Thoracic aorta (tissue), 2 donors: Measurements from ENCODE around the gene RNF138. TPM values are rescaled to one million over a fixed set of nuclear protein-coding genes. Genes with fewer than 3 reads are reported as not detected.
"Not testable (repeated sequence)": the region's sequence is repeated elsewhere in the genome, so short reads cannot be mapped to it uniquely, and the experiment has no call there.

ENCODE experiments used
- ATAC-seq: fragments of 150-250 bp; one replicate; pipeline ENCODE4 v1.8.0; 2017; ENCODE audit warnings: low read depth; ENCODE audit not compliant: insufficient number of reproducible peaks, low FRiP score
- DNase-seq: peaks from one replicate; pipeline ENCODE4 v3.0.0-alpha.2; 2020; ENCODE audit warnings: low spot score
- H3K27ac ChIP-seq, 2 donors: fragments of 200-600 bp; sonication (generic); 1 replicate in 1 of 2; 2 replicates in 1 of 2; pipeline ENCODE4 v1.5.1; 2016; ENCODE audit warnings: mild to moderate bottlenecking in 2 of 2, moderate library complexity in 2 of 2
- H3K27me3 ChIP-seq: fragments of 200-600 bp; sonication (generic); replicated peaks from 2 replicates; pipeline ENCODE4 v1.6.0; 2016; ENCODE audit warnings: mild to moderate bottlenecking; ENCODE audit not compliant: insufficient read depth
- H3K36me3 ChIP-seq: fragments of 200-600 bp; sonication (generic); one replicate; pipeline ENCODE4 v1.5.1; 2016
- H3K4me1 ChIP-seq, 2 donors: fragments of 200-600 bp; sonication (generic); 1 replicate in 1 of 2; 2 replicates in 1 of 2; pipeline versions ENCODE4 v1.5.1 to v1.6.0; 2016; ENCODE audit warnings: low read depth in 2 of 2, mild to moderate bottlenecking in 1 of 2; ENCODE audit not compliant: control insufficient read depth in 1 of 2
- H3K4me3 ChIP-seq: fragments of 200-600 bp; sonication (generic); 2 replicates; pipeline ENCODE4 v1.5.1; 2016; ENCODE audit warnings: mild to moderate bottlenecking
- H3K9me3 ChIP-seq: fragments of 200-600 bp; sonication (generic); 2 replicates; pipeline ENCODE4 v1.5.1; 2016
- CTCF ChIP-seq: fragments of 200-600 bp; sonication (generic); IDR thresholded peaks from one replicate; pipeline ENCODE4 v1.5.1; 2019; ENCODE audit warnings: antibody characterized with exemption
- total RNA-seq, 2 donors: library from RNA; depleted of rRNA; stranded (reverse); fragments of >200 nt; gene quantifications; one replicate each; pipeline versions ENCODE4 v1.1.0 to v1.2.3, GENCODE V29; 2016

RNF138 gene
- total RNA-seq, 2 donors from 2014 or later = 17.7 to 18.5 TPM

GRCh38 chr18:32157580-32157979 lies 65.9 kb downstream of the RNF138 start:
- no peak for ATAC-seq
- no peak for DNase-seq
- no peak overlapping the region for H3K4me3 ChIP-seq
- H3K27me3 ChIP-seq = no peaks in the 10 kb centered on the region
- TF ChIP-seq CTCF = no peak
- H3K9me3 ChIP-seq = no peaks in the 10 kb centered on the region
- no peak overlapping the region for H3K27ac ChIP-seq
- no peaks in the 10 kb centered on the region for H3K36me3 ChIP-seq
- H3K4me1 ChIP-seq = peaks cover 0 to 6% of the 10 kb centered on the region in 2 donors

DNA sequence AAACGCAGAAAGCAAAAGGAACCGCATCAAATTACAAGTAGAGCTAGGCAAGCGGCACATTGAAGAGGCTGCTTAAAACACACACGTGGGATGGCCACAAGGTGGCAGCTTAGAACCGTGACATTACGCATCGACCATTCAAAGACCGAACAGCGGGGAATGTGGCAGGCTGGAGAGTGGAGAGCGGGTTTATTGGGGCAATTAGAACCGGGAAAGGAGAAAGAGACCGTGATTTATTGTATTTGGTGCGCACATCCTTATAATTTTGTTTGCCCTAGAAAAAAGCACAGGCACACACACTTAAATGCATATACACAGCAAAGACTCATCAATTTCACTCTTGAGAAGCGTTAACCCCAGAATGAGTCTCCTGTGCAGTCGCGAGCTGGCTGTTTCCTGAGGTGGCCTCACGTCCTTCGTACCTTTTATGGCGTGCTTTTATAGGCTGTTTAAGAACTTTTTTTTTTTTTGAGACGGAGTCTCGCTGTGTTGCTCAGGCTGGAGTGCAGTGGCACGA lies 66.5 kb downstream of the RNF138 start:
- peak; percentile 25 for DNase-seq
- no peaks in the 10 kb centered on the region for H3K36me3 ChIP-seq
- no peak overlapping the region for H3K27ac ChIP-seq
- H3K27me3 ChIP-seq = no peaks in the 10 kb centered on the region
- peak overlapping the region; percentile 45 for H3K4me3 ChIP-seq
- no peaks in the 10 kb centered on the region for H3K9me3 ChIP-seq
- H3K4me1 ChIP-seq = peaks cover 0 to 6% of the 10 kb centered on the region in 2 donors
- peak; percentile 76 for ATAC-seq
- TF ChIP-seq CTCF = peak; percentile 86

DNA sequence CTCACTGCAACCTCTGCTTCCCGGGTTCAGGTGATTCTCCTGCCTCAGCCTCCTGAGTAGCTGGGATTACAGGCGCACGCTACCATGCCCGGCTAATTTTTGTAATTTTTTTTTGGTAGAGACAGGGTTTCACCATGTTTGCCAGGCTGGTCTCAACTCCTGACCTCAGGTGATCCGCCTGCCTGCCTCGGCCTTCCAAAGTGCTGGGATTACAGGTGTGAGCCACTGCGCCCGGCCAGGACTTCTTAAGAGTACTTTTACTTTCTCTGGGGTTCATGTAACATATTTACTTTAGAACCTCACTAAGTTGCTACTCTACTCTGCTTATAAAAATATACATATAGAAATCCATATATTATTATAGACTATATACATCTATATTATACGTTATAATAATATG lies 67.0 kb downstream of the RNF138 start:
- H3K9me3 ChIP-seq, DNase-seq, H3K27ac ChIP-seq, ATAC-seq, H3K4me1 ChIP-seq, H3K27me3 ChIP-seq, H3K36me3 ChIP-seq: not testable (repeated sequence)
- H3K4me3 ChIP-seq = peak overlapping the region; percentile 45

GRCh38 chr18:32160547-32160946 lies 68.9 kb downstream of the RNF138 start:
- H3K27ac ChIP-seq = no peak overlapping the region
- no peaks in the 10 kb centered on the region for H3K27me3 ChIP-seq
- no peak for DNase-seq
- H3K4me1 ChIP-seq = peaks cover 0 to 6% of the 10 kb centered on the region in 2 donors
- H3K9me3 ChIP-seq = no peaks in the 10 kb centered on the region
- H3K36me3 ChIP-seq = no peaks in the 10 kb centered on the region
- no peak for TF ChIP-seq CTCF
- no peak for ATAC-seq
- no peak overlapping the region for H3K4me3 ChIP-seq

- H3K36me3 ChIP-seq = no peaks in the 10 kb centered on the region
These were observed 76.5 kb downstream of the RNF138 start for GRCh38 chr18:32167980-32168730.

More at GRCh38 chr18:32167980-32168730, 76.5 kb downstream of the RNF138 start:
- no peak for DNase-seq
- no peak for TF ChIP-seq CTCF
- H3K4me1 ChIP-seq = no peaks in the 10 kb centered on the region
- no peaks in the 10 kb centered on the region for H3K27me3 ChIP-seq
- no peak overlapping the region for H3K27ac ChIP-seq
- H3K4me3 ChIP-seq = no peak overlapping the region
- no peak for ATAC-seq
- no peaks in the 10 kb centered on the region for H3K9me3 ChIP-seq
